Heart right ventricle (tissue), 16 donors: Measurements from ENCODE around the gene RPS29. TPM values are rescaled to one million over a fixed set of nuclear protein-coding genes. Genes with fewer than 3 reads are reported as not detected.

Experiments used
- ATAC-seq, 8 donors: fragments of 200-7000 bp; cut with Tn5 transposase; one replicate each; pipeline ENCODE4 v1.9.1; 2020; ENCODE audit warnings: mild to moderate bottlenecking in 8 of 8, moderate library complexity in 8 of 8, moderate number of reproducible peaks in 1 of 8
- DNase-seq, 2 donors: peaks; one replicate each; pipeline ENCODE4 v3.0.0-alpha.2; 2020
- H3K27ac ChIP-seq, 10 donors: fragments of 200-600 bp; sonication (generic) in 2 of 10; one replicate each; pipeline versions ENCODE4 v1.5.0 to v1.8.0; 2020 to 2022; ENCODE audit warnings: mild to moderate bottlenecking in 3 of 10
- H3K27me3 ChIP-seq, 7 donors: fragments of 200-600 bp; one replicate each; pipeline ENCODE4 v1.8.0; 2021 to 2022; ENCODE audit warnings: mild to moderate bottlenecking in 2 of 7
- H3K36me3 ChIP-seq, 9 donors: fragments of 200-600 bp; sonication (generic) in 1 of 9; one replicate each; pipeline versions ENCODE4 v1.5.0 to v1.8.0; 2020 to 2022; ENCODE audit warnings: mild to moderate bottlenecking in 2 of 9
- H3K4me1 ChIP-seq, 9 donors: fragments of 200-600 bp; sonication (generic) in 1 of 9; one replicate each; pipeline versions ENCODE4 v1.5.0 to v1.8.0; 2020 to 2022; ENCODE audit warnings: mild to moderate bottlenecking in 4 of 9
- H3K4me3 ChIP-seq, 10 donors: fragments of 200-600 bp; sonication (generic) in 2 of 10; one replicate each; pipeline versions ENCODE4 v1.5.0 to v1.8.0; 2020 to 2022; ENCODE audit warnings: mild to moderate bottlenecking in 7 of 10, moderate library complexity in 2 of 10
- H3K9me3 ChIP-seq, 11 donors: fragments of 200-600 bp in 10 of 11; sonication (generic) in 2 of 11; one replicate each; pipeline versions ENCODE4 v1.5.0 to v1.8.0; 2013 to 2022; ENCODE audit warnings: mild to moderate bottlenecking in 2 of 11, control low read depth in 1 of 11, moderate library complexity in 1 of 11
- WGBS, 2 donors: extraction: QIAGEN DNeasy Blood & Tissue Kit; methylation state at CpG; one replicate each; pipeline ENCODE4 v1.1.7; 2013; ENCODE audit warnings: inconsistent platforms in 1 of 2; 5-methylcytosine and 5-hydroxymethylcytosine counted together
- intact Hi-C, 10 donors: fragments of 100-400 bp; cut with DNase I; formaldehyde crosslinking; loops; one replicate each; pipeline versions ENCODE4 v1.11.1 to v1.14.2; 2022
- long read RNA-seq, 3 donors: library from polyadenylated mRNA; unstranded; transcript quantifications; one replicate each; pipeline ENCODE4 v2.0.0, GENCODE V29; 2020 to 2021
- polyA plus RNA-seq, 2 donors: library from polyadenylated mRNA; stranded (reverse); fragments of 200-250 nt; gene quantifications; one replicate each; pipeline ENCODE4 v1.2.3, GENCODE V29; 2013
- total RNA-seq, 10 donors: library from RNA; stranded (reverse); fragmentation: NEBNext Ultra II Directional in 3 of 10; extraction: Animal tissue kit (Norgen Biotek cat#: 25700) in 3 of 10; gene quantifications; one replicate each; pipeline versions ENCODE4 v1.2.1 to v1.2.4, GENCODE V29; 2021 to 2023
- TF ChIP-seq, protein P1 (sequence below), 9 donors: fragments of 200-600 bp; sonication (generic) in 2 of 9; IDR thresholded peaks; one replicate each; pipeline versions ENCODE4 v1.5.0 to v1.8.0; 2021 to 2022; ENCODE audit warnings: antibody characterized with exemption in 9 of 9, mild to moderate bottlenecking in 5 of 9, moderate library complexity in 1 of 9
- donor health status: Arrhythmogenic right ventricular cardiomyopathy.
- donor health status: ischemic (EF 13 %, LVEDD 7.1; RV severe dilation, severe dysfunction).
- donor health status: healthy with polysubstance abuse.
- donor health status: DM: no; HTN: yes; CAD: no.
- donor health status: DM: no; HTN: no; CAD: no.
- donor health status: ischemic (EF 25% LVEDD 6.9; RV normal size, moderate dysfunction).
- donor health status: ischemic (EF 25% LVEDD 5.7; RV mildly dilated, moderate dysfunction).
- donor health status: healthy.
- donor health status: DM: yes; HTN: yes; CAD: no.
- donor health status: Ischemic cardiomyopathy.
- donor health status: ischemic (EF 35%, LVEDD 5.7; RV mildly dilated, moderate dysfunction).
- donor health status: nonischemic (EF 11% LVEDD 7.7; RV severe dilation, severe dysfunction).
- donor health status: DM: yes; HTN: yes; CAD: no.
- donor health status: PGD.
- donor health status: ischemic (EF 29% LVEDD 5.4; RV normal size, mild dysfunction).
- donor health status: nonischemic (EF 23%, LVEDD 6.1; RV moderate dilation, normal function).

RPS29 gene
- total RNA-seq (100 to 1,000 TPM; 619 to 959 (median 708) TPM), polyA plus RNA-seq (1,000 to 10,000 TPM; 1,122 to 2,979 TPM)
- long read RNA-seq, donor 1, full-length matches to known transcripts = 278 of 281 reads
- long read RNA-seq, donor 1, partial matches to known transcripts = 1 of 281 reads
- long read RNA-seq, donor 1, other reads (novel, unspliced or antisense) = 2 of 281 reads
- long read RNA-seq, donor 2, full-length matches to known transcripts = 357 of 359 reads
- long read RNA-seq, donor 2, partial matches to known transcripts = 1 of 359 reads
- long read RNA-seq, donor 2, other reads (novel, unspliced or antisense) = 1 of 359 reads
- long read RNA-seq, donor 3, full-length matches to known transcripts = 25 of 26 reads
- long read RNA-seq, donor 3, partial matches to known transcripts = 1 of 26 reads
- long read RNA-seq, donor 3, other reads (novel, unspliced or antisense) = 0 of 26 reads

- DNase-seq = peak; percentile 95 to 98
- TF ChIP-seq, protein P1, sequence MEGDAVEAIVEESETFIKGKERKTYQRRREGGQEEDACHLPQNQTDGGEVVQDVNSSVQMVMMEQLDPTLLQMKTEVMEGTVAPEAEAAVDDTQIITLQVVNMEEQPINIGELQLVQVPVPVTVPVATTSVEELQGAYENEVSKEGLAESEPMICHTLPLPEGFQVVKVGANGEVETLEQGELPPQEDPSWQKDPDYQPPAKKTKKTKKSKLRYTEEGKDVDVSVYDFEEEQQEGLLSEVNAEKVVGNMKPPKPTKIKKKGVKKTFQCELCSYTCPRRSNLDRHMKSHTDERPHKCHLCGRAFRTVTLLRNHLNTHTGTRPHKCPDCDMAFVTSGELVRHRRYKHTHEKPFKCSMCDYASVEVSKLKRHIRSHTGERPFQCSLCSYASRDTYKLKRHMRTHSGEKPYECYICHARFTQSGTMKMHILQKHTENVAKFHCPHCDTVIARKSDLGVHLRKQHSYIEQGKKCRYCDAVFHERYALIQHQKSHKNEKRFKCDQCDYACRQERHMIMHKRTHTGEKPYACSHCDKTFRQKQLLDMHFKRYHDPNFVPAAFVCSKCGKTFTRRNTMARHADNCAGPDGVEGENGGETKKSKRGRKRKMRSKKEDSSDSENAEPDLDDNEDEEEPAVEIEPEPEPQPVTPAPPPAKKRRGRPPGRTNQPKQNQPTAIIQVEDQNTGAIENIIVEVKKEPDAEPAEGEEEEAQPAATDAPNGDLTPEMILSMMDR (IDR thresholded peaks at IDR 0.05) = no peak
- Histone ChIP-seq H3K27me3 (no peaks in the 10 kb centered on the region), H3K36me3 (peaks cover 0 to 35% (median 8%) of the 10 kb centered on the region in 9 donors), H3K9me3 (no peaks in the 10 kb centered on the region), H3K4me3 (peak within 1 kb of the TSS; percentile 77 to 99 (median 90)), H3K4me1 (peaks cover 4 to 43% (median 20%) of the 10 kb centered on the region in 9 donors), H3K27ac (peak within 1 kb of the TSS; percentile 84 to 97 (median 93))
- intact Hi-C loops = no loop called here
- 0% methylated on average over 53 to 54 of the region's 55 CpGs for WGBS, 2 donors
- peak; percentile 97 to 99 (median 98) for ATAC-seq
These were observed at the start of gene RPS29 for GRCh38 chr14:49585803-49586672. Gene RPS29 (minus strand): TSS chr14:49586380. CDS start chr14:49586346, 34 bp downstream.

DNA sequence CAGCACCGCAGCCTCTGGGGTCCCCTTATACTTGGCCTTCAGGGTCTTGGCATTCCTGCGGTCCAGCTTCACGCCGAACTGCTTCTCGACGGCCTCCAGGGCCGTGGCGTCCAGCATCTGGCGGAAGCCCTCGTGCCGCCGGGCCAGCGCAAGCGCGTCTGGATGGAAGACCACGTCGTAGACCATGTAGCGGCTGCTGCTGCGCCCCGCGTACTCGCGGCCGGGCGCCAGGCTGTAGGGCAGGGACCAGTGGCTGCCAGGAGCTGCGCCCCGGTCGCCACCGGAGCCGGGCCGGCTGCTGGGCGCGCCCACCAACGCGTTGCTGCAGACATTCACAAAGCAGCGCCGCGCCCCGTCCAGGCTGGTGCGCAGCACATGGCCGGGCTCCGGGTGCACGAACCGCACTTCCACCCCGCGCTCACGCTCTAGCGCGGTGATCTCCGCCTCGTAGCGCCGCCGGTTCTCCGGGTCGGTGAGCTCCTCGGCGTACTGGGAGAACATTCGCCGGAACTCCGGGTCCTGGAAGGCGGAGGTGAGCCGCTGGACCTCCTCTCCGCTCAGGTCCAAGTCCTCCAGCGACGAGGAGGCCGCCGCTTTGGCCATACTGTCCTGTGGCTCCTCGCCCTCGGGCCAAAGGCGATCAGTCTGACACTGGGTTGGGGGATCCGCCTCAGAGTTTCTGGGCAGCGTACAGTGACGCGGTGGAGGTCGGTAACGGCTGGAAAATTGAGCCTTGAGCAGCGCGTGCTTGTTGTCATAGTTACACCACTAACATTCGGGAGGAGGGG lies 48.6 kb upstream of the RPS29 start, which contains the start of gene DNAAF2:
TSS of gene DNAAF2 (minus strand) at position 698 of the 788 bp plus-strand sequence. CDS start at position 603, 95 bp downstream.
- H3K4me1 ChIP-seq = peaks cover 8 to 65% (median 43%) of the 10 kb centered on the region in 9 donors
- peak within 1 kb of the TSS; percentile 69 to 98 (median 88) for H3K4me3 ChIP-seq
- ATAC-seq = peak; percentile 50 to 72 (median 54)
- WGBS, 2 donors = 0% methylated on average over 78 to 80 of the region's 80 CpGs
- no peaks in the 10 kb centered on the region for H3K27me3 ChIP-seq
- intact Hi-C loops = loop anchor here (2.0 to 10.0 kb wide), 12 partner anchors 50 to 230 kb away; partner anchors contain the start of genes KLHDC1 (in 6 of the 10), KLHDC2 (in 6 of the 10), POLE2 (in 3 of the 10) and NEMF (in 1 of the 10)
- H3K27ac ChIP-seq = peak within 1 kb of the TSS; percentile 84 to 99 (median 96)
- peak; percentile 59 to 62 for DNase-seq
- TF ChIP-seq, protein P1 (IDR thresholded peaks at IDR 0.05) = peak in 1 of 9 donors; percentile 5
- H3K9me3 ChIP-seq = no peaks in the 10 kb centered on the region
- H3K36me3 ChIP-seq = peaks cover 0 to 34% (median 0%) of the 10 kb centered on the region in 9 donors

DNA sequence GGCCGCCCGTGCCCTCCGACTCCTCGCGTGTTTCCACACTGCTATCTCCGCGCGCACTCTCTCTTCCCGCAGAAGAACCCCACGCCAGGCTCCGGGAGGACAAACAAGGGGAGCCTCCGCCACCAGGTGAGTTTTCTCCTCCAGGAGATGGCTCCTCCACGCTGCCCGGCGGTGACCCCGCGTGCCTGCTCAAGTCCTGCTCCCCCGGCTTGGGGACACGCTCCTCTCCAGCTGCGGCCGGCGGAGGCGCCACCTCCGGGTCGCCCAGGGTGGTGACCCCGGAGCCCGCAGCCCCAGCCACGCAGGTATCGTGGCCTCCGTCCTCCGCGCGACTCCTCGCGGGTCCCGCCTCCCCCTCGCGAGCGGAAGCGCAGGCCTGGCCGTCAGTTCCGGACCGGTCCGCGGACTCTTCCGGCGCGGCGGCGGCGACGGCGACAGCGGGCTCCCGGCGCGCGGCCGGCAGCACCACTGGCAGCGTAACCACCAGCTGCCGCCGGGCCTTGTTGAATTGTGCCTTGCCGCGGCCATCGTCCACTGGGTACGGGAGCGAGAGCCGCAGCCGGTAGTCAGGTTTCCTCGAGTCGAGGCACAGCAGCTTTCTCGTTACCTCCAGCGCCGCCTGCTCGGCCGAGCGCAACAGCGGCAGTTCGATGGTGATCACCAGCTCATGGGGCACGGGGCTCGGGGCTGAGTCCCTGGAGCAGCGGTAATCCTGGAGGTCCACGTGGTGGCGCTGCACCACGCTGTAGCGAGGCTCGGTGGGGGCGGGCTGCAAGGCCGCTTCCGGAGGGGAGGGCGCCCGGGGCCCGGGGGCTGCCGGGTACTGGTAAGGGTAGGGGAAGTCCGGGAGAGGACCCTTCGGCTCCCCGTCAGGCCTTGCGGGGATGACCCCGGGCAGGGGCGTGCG lies 47.7 kb upstream of the RPS29 start:
- TF ChIP-seq, protein P1 (IDR thresholded peaks at IDR 0.05) = peak; percentile 67 to 95 (median 87)
- H3K27me3 ChIP-seq = no peaks in the 10 kb centered on the region
- peak; percentile 93 to 97 (median 95) for ATAC-seq
- intact Hi-C loops = loop anchor here (2.0 to 10.0 kb wide), 12 partner anchors 51 to 231 kb away; partner anchors contain the start of genes KLHDC1 (in 6 of the 10), KLHDC2 (in 6 of the 10), POLE2 (in 2 of the 10) and NEMF (in 1 of the 10)
- no peaks in the 10 kb centered on the region for H3K9me3 ChIP-seq
- peaks cover 8 to 61% (median 43%) of the 10 kb centered on the region in 9 donors for H3K4me1 ChIP-seq
- peak overlapping the region; percentile 84 to 99 (median 96) for H3K27ac ChIP-seq
- peak overlapping the region; percentile 69 to 98 (median 88) for H3K4me3 ChIP-seq
- peak; percentile 93 to 94 for DNase-seq
- H3K36me3 ChIP-seq = peaks cover 0 to 28% (median 0%) of the 10 kb centered on the region in 9 donors
- 0 to 1% methylated on average over 101 of the region's 101 CpGs for WGBS, 2 donors
